EH (cell line): Measurements from ENCODE around the gene RPS6KA2.
"Not testable (repeated sequence)": the region's sequence is repeated elsewhere in the genome, so short reads cannot be mapped to it uniquely, and the experiment has no call there.

Experiments used
- DNase-seq: peaks from one replicate; pipeline ENCODE4 v3.0.0-alpha.2; 2015; ENCODE audit warnings: low read depth

The RPS6KA2 gene

DNA sequence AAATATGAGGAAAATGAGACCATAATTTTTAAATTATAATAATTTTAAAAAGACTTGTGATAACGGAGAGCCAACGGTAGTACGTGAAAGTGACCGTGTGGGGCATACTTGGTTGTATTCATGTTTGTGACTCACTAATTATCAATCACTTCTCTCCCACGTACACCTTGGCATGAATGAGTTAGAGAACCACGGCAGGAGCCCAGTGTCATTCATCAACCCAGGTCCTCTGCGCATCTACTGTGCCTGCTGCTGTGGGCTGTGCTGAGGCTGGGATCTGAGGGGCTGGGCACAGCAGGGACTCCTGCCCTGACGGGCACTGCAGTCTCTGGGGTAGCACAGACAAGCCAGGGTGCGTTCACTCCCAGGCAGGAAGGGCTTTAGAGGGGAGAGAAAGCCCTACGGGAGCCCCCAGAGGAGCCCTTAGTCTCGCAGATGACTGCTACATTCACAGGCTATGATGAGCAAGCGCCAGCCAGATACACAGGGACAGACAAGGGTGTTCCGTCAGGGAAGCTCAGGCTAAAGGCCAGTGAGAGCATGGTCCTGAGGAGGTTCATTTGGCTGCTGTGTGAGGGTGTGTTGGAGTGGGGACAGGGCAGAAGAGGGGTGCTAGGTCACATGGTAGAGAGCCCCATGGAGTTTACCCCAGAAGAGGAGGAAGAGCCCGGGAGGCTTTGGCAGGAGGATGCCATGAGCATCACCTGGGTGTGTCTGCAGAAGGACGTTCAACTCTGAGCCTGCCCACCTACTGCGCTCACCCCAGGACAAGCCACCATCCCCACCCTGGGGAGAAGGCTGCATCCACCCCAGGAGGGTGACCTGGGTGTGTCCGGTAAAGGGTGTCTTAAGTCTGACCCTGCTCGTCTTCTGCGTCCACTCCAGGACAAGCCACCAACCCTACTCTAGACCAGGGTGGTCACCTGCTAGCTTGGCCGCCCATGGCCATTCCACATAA lies 8.2 kb upstream of the RPS6KA2 start:
- no peak for DNase-seq

DNA sequence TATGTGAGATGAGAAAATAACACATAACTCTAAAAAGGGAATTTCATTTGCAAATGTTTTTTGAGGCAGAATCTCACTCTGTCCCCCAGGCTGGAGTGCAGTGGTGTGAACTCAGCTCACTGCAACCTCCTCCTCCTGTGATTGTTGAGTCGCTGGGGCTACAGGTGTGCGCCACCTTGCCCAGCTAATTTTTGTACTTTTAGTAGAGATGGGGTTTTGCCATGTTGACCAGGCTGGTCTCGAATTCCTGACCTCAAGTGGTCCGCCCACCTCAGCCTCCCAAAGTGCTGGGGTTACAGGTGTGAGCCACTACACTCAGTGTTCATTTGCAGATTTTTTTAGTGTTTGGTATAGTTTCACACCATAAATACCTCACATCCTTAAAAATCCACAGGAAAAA lies 7.5 kb upstream of the RPS6KA2 start:
- not testable (repeated sequence) for DNase-seq

DNA sequence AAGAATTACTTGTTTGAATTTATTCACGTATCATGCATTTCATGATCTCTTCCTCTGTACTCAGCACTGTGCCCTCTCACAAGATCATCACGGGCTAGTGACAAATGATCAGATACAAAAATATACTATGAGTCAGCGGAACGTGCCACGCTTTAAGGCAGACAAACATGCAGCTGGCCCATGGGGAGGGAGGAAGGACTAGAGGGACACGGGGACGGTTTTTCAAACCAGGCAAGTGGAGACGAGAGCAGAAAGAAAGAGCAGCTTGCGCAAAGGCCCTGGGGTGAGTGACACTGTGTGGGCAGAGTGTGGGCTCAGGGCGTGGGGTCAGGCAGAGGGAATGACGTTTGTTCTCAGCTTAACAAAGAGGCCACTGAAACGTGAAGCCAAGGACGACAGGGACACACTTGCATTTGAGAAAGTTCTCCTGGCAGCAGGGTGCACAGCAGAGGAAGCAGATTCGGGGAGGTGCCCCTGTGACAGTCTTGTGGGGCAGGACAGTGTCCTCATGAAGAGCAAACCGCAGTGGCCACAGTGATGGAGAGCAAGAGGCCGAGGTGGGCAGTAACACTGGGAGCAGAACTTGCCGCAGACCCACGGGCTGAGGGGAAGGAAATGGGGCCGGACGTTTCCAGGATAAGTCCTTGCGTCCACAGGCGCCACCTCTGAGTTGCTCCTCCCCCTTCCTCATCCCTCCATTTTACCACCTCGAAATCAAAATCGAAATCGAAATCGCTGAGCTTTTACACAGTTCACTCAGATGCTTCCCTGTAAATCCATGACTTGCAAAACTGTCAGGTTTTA lies 6.9 kb upstream of the RPS6KA2 start:
- peak; percentile 50 for DNase-seq

DNA sequence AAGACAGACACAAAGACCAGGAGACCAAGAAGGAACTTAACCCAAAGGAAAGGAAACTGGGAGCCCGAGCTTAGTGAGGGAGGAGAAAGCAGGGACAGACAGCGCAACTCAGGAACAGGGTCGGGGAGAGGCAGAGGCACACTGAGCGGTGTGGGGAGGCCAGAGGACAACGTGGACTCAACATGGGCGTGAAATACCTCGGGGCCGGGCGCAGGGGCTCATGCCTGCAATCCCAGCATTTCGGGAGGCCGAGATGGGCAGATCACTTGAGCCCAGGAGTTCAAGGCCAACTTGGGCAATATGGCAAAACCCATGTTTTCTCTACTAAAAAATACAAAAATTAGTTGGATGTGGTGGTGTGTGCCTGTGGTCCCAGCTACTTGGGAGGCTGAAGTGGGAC lies 5.7 kb upstream of the RPS6KA2 start:
- no peak for DNase-seq

DNA sequence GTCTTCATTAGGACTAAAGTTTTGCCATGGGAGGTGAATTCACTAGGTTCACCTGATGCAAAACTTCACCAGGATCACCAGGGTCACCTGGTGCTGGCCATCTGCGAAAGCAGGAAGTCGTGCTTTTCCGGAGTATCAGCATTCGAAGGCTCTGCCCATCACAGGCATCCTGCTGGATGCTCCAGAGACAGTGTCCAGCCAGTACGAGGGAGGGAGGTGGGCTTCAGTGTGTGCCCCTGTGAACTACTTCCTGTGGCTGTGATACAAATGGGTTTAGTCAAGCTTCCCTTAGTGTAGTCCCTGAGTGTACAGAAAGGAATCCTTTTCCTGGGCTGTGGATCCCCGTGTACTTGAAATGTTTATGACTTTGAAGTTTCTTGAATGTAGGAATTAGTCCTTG lies 3.4 kb upstream of the RPS6KA2 start:
- peak; percentile 32 for DNase-seq

DNA sequence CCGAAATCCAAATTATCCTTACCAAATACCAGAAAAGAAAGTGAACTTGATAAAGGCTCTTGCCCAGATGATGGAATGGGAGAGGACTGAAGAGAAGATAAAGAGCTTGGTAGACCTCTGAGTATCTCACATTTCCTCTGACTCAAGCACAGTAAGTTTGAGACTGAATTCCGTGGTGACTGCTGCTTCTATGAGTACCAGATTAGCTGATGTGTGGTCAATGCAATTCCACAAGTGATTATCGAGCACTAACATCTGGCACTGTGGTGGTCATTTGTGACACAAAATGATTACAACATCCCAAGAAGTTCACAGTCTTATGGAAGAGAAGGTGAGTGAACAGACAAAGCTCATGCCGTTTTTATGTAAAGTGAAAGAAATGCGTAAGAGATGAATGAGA lies 2.6 kb upstream of the RPS6KA2 start:
- DNase-seq, result peak; percentile 64

DNA sequence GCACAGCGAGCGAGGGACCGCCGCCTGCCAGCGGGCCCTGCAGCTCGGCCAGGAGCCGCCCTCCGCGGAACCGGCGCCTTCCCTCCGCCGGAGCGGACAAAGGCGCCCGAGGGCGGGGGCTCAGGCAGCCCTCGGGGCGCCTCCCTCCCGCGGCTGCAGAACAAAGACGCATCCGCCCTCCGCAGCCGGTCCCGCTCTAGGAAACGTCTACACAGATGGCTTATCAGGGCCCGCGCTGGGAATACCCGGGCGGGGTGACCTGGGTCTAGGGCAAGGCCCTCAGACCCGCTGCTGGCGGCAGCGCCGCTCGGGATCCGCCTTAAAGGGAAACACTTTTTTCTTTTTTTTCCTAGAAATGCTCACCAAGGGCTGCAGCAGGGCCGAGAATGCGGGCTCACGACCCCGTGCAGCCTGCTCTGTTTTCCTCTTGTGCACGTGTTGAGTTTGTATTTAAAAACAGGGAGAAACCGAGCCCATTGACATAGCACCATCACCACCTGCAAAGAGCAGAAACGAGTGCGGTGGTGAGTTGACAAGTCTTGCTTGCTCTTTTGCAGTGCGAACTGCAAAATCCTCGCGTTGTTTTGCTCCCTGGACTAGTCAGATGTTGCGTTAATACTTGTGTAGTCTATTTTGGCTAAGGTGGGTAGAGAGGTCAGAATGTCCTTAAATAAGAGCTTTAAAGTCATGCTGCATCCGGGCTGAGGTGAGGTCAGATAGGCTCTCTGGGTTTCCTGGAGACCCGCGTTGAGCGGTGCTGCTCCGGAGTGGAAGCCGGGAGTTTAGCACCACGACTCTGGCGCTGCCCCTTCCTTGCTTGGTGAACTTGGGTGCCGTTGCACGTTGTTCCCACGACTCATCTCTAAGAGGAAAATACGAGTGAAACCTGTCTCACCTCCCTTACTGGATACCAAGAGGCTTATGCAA lies 1.1 kb upstream of the RPS6KA2 start:
- DNase-seq, result peak; percentile 62

DNA sequence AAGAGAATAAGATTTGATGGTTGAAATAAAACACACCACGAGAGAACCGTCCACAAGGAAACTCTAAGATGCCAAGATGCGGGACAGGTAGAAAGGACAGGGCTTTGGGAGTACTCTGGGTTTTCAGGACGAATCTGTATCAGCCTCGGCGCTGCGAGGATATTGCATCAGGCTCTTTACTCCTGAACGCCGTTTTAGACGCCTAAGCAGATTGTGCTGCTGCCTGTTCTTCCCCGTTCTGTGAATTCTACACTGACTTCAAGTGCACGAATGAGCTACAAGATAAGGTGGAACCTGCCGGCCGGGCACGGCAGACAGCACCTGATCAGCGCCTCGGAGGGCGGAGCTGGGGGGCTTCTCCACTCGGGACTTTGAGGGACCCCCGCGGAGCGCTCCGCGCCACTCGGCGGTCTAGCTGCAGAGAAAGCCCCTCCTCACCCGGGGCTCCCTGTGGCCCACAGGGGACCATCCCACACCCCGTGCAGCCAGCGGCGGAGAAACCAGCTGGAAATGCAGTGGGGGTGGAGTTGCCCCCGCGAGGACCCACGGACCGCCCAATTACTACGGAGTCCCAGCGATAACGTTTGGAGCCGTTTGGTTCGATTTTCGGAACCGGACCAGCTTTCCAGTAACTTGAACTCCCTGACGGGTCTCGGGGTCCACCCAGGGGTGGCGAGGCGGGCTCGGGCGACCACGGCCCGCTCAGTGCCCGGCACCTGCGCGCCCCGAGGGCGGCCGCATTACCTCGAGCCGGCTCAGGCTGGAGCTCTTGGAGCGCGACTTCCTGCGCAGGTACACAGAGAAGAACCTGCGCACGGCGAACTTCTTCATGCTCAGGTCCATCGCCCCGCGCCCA lies 646 bp downstream of the RPS6KA2 start:
- peak; percentile 51 for DNase-seq

DNA sequence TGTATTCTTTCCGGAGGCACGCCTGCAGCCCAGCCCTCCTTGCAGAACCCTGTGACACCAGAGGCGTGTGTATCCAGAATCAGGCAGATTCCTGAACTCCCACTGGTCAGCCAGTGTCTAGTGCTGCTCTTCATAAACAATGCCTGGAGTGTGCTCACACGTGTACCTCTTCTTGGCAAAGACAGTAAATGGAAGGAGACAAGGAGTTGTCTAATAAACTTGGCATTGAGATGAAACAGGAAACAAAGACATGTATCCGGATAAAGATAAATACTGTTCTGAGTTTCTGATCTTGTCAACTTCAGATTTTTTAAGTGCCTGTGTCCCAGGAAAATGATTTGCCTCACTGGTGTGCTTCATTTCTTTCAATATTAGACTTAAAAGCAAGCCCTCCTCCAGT lies 1.7 kb downstream of the RPS6KA2 start:
- peak; percentile 24 for DNase-seq

DNA sequence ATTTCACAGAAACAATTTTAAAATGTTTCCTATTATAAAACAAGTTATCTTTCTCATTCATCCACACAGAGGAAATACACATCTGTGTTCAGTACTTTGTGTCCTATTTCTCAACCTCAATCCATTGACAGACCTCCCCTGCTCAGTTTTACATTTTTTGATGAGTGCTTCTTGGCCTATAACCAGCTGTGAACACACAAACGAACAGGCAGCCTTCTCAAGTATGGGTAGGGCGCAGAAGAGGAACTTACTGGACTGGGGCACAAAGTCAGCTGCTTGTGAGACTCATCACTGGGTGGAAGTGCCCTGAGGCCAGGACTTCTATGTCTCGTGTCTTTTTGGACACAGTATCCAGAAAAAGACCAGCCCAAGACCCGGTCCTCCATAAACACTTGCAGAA lies 2.8 kb downstream of the RPS6KA2 start:
- peak; percentile 73 for DNase-seq

DNA sequence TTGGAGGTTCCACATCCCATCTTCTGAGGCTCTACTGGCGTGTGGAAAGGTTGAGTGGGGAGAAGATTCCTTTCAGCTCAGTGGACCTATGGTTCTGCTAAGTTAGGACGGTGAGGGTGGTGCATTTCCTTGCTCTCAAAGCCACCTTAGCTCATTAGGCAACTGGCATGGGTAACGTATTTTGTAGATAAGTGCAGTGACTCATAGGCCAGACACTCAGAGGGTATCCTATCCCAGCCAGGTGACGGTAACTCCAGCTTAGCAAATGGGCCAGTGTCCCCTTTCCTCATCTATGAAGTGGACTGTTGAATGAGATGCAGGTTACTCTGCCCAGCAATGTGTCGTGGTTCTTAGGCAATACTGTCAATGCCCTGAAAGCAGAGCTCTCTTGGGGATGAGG lies 3.7 kb downstream of the RPS6KA2 start:
- DNase-seq, result no peak

DNA sequence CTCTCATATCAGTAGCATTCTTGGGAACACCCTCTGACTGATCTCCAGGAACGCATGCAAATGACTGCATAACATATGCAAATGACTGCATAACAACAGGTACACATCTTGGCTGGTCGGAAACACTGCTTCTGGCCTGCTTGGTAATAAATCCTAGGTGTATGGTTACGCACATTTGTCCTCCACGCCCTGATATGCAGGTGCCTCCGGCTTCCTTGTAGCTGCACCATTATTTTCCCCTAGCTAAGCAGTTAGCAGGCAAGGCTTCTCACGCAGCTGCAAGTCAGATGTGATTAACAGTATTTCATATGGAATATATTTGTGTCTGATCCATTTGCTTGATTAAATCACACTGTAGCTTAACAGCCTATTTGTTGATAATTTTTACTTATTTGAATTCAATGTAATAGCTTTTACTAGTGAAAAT lies 5.9 kb downstream of the RPS6KA2 start:
- DNase-seq, result no peak

DNA sequence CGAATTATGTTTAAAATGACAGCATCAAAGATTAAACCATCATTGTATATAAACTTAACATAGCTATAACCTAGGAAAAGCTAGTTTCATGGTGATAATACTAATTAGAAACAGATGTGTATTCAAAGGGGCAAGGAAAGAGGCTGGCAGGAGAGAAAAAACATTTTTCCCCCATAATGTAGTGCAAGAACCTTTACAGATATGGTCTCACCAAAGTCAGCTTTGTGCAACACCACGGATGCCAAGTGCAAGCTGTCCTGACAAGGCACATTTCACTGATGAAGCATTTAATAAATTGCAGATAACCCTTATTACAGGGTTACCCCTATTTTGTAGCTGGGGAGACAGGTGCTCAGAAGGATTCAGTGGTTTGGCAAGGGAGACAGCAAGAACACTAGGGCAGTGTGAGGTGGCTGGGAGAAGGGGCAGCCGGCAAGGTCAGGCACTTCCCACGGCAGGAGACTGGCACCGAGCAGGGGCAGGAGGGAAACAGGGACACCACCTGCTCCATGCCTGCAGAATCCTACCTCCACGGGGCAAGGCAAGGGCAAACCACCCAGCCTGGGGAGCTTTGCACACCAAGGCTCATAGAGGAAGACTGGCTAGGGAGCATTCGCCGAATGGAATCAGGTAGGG lies 6.5 kb downstream of the RPS6KA2 start:
- DNase-seq, result no peak

DNA sequence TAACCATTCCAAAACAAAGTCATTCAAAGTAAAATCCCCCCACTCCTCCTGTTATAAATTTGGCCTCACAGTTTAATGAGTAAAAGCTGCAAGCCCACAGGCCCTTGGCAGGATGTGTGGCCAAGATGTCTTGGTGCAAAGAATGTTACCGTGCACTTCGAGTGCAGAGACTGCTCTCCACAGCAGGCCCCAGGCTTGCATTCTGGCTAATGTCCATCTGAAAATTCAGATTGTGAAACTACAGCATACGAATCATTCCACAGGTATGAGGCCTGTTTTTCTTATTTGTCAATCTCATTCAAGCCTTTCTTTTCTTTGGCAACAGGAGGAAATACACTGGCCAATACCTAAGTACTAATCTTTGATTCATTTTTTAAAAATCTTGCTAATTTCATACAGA lies 7.1 kb downstream of the RPS6KA2 start:
- peak; percentile 98 for DNase-seq

DNA sequence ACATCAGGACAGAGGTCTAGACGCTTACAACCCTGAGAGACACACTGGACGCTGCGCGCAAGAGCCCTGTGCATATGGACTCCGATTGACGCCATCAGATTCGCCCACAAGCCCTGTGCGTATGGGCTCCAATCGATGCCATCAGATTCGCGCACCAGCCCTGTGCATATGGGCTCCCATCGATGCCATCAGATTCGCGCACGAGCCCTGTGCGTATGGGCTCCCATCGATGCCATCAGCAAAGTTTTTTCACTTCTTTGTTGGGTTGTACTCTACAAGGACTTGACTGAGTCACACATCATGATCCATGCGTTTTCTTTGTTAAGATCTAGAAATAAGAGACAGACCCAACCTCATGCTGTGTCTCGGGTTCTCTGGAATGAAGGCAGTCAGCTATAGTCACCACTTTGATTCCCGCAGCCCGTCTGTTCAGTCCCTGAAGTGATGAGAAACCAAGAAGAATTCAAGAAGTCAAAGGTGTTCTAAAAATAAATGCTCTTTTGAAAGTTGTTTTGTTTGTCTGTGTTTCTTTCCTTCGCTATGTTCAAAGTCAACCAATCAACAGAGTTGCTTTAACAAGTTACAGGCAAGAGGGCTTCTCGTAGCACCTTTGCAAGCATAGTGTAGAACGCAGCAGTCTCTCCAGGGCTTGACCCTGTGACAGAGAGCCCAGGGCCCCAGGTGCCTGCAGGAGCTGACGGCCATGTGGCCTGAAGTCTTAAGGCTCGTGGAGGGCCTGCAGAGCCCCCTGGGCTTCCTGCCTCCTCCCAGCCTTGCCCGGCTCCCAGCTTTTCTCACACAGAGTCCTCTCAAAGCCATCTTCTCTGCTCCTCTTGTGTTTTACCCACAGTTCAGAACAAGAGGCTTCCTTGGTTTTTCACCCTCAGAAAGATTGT lies 7.9 kb downstream of the RPS6KA2 start:
- DNase-seq, result peak; percentile 89

DNA sequence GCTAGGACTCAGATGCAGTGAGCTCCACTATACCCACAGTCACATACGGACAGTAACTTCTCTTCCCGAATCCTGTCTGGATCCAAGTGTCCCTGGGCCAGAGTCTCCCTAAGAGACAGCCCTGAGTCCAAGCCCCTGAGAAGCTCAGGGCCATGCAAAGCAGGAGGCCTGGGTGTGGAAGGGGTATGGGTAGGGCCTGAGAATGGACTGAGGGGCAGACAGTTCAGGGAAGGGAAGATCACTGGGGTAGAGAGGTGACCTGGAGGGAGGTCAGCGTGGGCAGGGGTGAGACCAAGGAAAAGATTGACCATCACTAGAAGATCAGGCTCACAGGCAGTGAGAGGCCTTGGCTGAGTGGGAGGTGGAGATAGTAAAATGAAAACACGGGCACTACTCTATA lies 8.8 kb downstream of the RPS6KA2 start:
- no peak for DNase-seq

DNA sequence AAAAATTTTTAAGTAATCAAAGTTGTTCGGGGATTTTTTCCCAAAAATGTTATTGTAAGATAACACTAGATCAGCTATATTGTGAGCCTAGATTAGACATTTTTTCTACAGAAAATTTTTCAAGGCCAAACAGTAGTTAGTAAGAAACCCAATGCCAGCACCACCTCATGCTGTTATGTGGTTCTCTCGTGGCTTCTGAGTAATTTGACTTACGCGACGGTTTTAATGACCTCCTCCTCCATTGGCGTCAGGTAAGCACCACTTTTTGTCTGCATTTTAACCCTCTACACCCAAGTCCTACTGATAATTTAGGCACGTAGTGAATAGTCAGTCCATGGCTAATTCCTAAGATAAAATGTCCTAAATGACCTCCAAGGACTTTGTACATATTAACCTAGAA lies 9.7 kb downstream of the RPS6KA2 start:
- DNase-seq, result no peak

DNA sequence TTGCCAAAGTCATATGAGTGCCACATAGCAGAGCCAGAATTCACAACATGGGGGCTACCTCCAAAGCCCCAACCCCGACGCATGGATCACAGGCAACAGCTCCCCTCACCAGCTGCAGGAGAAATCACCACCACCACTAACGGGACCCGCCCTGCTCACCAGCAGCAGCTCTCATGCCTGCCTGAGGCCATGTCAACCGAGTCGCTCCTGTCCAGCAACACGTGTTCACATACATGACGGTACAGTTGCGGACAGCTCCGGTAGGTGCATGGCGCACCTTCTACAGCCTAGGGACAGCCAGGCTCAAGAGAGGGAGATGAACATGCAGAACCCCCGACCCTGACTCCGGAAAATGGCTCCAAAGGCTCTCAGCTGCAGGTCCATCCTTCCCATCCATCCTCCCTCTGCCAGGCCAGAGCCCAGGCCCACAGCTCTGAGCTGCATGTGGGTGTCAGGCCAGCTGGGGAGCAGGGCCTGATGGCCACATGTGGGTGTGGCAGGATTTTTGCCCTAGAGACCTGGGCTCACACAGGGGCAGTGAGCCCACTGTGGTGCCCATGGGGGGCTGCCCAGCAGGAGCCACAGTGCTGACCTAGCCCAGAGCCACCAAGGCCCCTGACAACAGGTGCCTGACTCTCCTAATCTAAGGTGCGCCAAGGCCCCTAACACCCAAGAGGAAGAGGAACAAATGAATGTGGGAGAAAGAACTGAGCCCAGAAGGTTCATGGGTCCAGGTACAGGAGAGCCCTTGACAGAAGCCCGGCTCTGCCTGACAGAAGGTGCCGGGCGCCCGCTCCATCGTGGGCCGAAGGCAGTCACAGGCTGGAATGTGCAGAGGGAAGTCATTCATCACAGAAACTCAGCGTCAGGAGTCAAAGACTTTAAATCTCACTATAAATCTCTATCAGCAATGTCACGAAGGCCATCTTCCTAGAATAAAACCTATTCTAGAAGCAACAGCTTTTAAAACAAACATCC lies 10.5 kb downstream of the RPS6KA2 start:
- no peak for DNase-seq
